ENCODE measurements around the gene AXIN2. TPM values are rescaled to one million over a fixed set of nuclear protein-coding genes. Genes with fewer than 3 reads are reported as not detected.

Gene AXIN2
- total RNA-seq, 2 experiments from 2014 or later: 7.7 to 9.8 TPM

- Mint-ChIP-seq H3K4me1 (peaks cover 17% of the 10 kb centered on the region), H3K4me3 (no peak overlapping the region), H3K9me3 (no peaks in the 10 kb centered on the region), H3K27me3 (peaks cover 15% of the 10 kb centered on the region), H3K27ac (no peak overlapping the region), H3K36me3 (peaks cover 8% of the 10 kb centered on the region)
- DNase-seq (no peak), ATAC-seq (ENCODE audit: low read depth) (no peak)
- POLR2A ChIA-PET: interaction anchor here (1.8 kb wide), 1 partner anchor 260 kb away, joined by 4 read pairs; no protein-coding TSS in a partner anchor
These were observed 6.8 kb downstream of the AXIN2 start for GRCh38 chr17:65554553-65555223.

GRCh38 chr17:65553646-65554552 is 7.5 kb downstream of the AXIN2 start:
- Mint-ChIP-seq H3K27ac (no peak overlapping the region), H3K4me3 (no peak overlapping the region)
- POLR2A ChIA-PET: no interaction called here

GRCh38 chr17:65553009-65553645 is 8.3 kb downstream of the AXIN2 start:
- POLR2A ChIA-PET: no interaction called here
- Mint-ChIP-seq H3K4me3 (no peak overlapping the region), H3K4me1 (peaks cover 7% of the 10 kb centered on the region), H3K9me3 (no peaks in the 10 kb centered on the region), H3K27ac (no peak overlapping the region), H3K27me3 (peaks cover 2% of the 10 kb centered on the region), H3K36me3 (peaks cover 10% of the 10 kb centered on the region)
- DNase-seq: no peak
- ATAC-seq (ENCODE audit: low read depth): no peak

More at GRCh38 chr17:65553646-65554552, 7.5 kb downstream of the AXIN2 start:
- no peak for ATAC-seq (ENCODE audit: low read depth)
- peaks cover 7% of the 10 kb centered on the region for H3K36me3 Mint-ChIP-seq
- H3K27me3 Mint-ChIP-seq: peaks cover 7% of the 10 kb centered on the region
- no peaks in the 10 kb centered on the region for H3K9me3 Mint-ChIP-seq
- no peak for DNase-seq
- peaks cover 11% of the 10 kb centered on the region for H3K4me1 Mint-ChIP-seq

- Mint-ChIP-seq H3K36me3 (peaks cover 12% of the 10 kb centered on the region), H3K4me1 (peaks cover 12% of the 10 kb centered on the region), H3K27me3 (peaks cover 2% of the 10 kb centered on the region), H3K9me3 (no peaks in the 10 kb centered on the region), H3K4me3 (no peak overlapping the region), H3K27ac (no peak overlapping the region)
- ATAC-seq (ENCODE audit: low read depth): no peak
- DNase-seq: no peak
- POLR2A ChIA-PET: no interaction called here
These were observed 9.2 kb downstream of the AXIN2 start for GRCh38 chr17:65552214-65552613.

- Mint-ChIP-seq H3K4me1 (peaks cover 13% of the 10 kb centered on the region), H3K9me3 (no peaks in the 10 kb centered on the region), H3K4me3 (no peak overlapping the region), H3K27me3 (peaks cover 2% of the 10 kb centered on the region), H3K27ac (no peak overlapping the region), H3K36me3 (peaks cover 13% of the 10 kb centered on the region)
- ATAC-seq (ENCODE audit: low read depth) (no peak), DNase-seq (no peak)
- POLR2A ChIA-PET: no interaction called here
These were observed 10.0 kb downstream of the AXIN2 start for GRCh38 chr17:65551267-65552040.

GRCh38 chr17:65550758-65551157 is 10.7 kb downstream of the AXIN2 start:
- ATAC-seq (ENCODE audit: low read depth) (no peak), DNase-seq (no peak)
- POLR2A ChIA-PET: no interaction called here
- Mint-ChIP-seq H3K27ac (no peak overlapping the region), H3K36me3 (peaks cover 13% of the 10 kb centered on the region), H3K27me3 (peaks cover 2% of the 10 kb centered on the region), H3K9me3 (no peaks in the 10 kb centered on the region), H3K4me1 (peaks cover 13% of the 10 kb centered on the region), H3K4me3 (no peak overlapping the region)

- ATAC-seq (ENCODE audit: low read depth) (no peak), DNase-seq (no peak)
- H3K9me3 Mint-ChIP-seq: no peaks in the 10 kb centered on the region
- peaks cover 2% of the 10 kb centered on the region for H3K27me3 Mint-ChIP-seq
- POLR2A ChIA-PET: interaction anchor here (0.6 kb wide), 1 partner anchor 249 kb away, joined by 4 read pairs; no protein-coding TSS in a partner anchor
- H3K27ac Mint-ChIP-seq: no peak overlapping the region
- H3K4me3 Mint-ChIP-seq: no peak overlapping the region
- peaks cover 13% of the 10 kb centered on the region for H3K4me1 Mint-ChIP-seq
- H3K36me3 Mint-ChIP-seq: peaks cover 13% of the 10 kb centered on the region
These were observed 11.3 kb downstream of the AXIN2 start for GRCh38 chr17:65550075-65550662.

GRCh38 chr17:65548269-65548969 is 13.0 kb downstream of the AXIN2 start:
- Mint-ChIP-seq H3K4me1 (peaks cover 10% of the 10 kb centered on the region), H3K4me3 (no peak overlapping the region)

GRCh38 chr17:65547253-65547670 is 14.2 kb downstream of the AXIN2 start:
- Mint-ChIP-seq H3K27ac (no peak overlapping the region), H3K4me1 (peaks cover 6% of the 10 kb centered on the region), H3K27me3 (no peaks in the 10 kb centered on the region), H3K9me3 (no peaks in the 10 kb centered on the region), H3K4me3 (no peak overlapping the region), H3K36me3 (peaks cover 12% of the 10 kb centered on the region)
- DNase-seq (no peak), ATAC-seq (ENCODE audit: low read depth) (no peak)
- POLR2A ChIA-PET: no interaction called here

More at GRCh38 chr17:65548269-65548969, 13.0 kb downstream of the AXIN2 start:
- no peak for ATAC-seq (ENCODE audit: low read depth)
- POLR2A ChIA-PET: no interaction called here
- no peaks in the 10 kb centered on the region for H3K9me3 Mint-ChIP-seq
- DNase-seq: no peak
- H3K36me3 Mint-ChIP-seq: peaks cover 13% of the 10 kb centered on the region
- no peaks in the 10 kb centered on the region for H3K27me3 Mint-ChIP-seq
- no peak overlapping the region for H3K27ac Mint-ChIP-seq

- Mint-ChIP-seq H3K4me3 (no peak overlapping the region), H3K27ac (no peak overlapping the region), H3K9me3 (no peaks in the 10 kb centered on the region), H3K27me3 (no peaks in the 10 kb centered on the region), H3K4me1 (peaks cover 6% of the 10 kb centered on the region), H3K36me3 (peaks cover 12% of the 10 kb centered on the region)
- POLR2A ChIA-PET: no interaction called here
- no peak for DNase-seq
- no peak for ATAC-seq (ENCODE audit: low read depth)
These were observed 14.9 kb downstream of the AXIN2 start for GRCh38 chr17:65546579-65546978.

GRCh38 chr17:65545705-65546523 is 15.5 kb downstream of the AXIN2 start:
- Mint-ChIP-seq H3K4me3 (no peak overlapping the region), H3K9me3 (no peaks in the 10 kb centered on the region), H3K36me3 (peaks cover 15% of the 10 kb centered on the region), H3K27ac (no peak overlapping the region), H3K4me1 (peaks cover 6% of the 10 kb centered on the region), H3K27me3 (peaks cover 1% of the 10 kb centered on the region)
- DNase-seq: no peak
- no peak for ATAC-seq (ENCODE audit: low read depth)
- POLR2A ChIA-PET: no interaction called here
